A549 (cell line): Measurements from ENCODE around the gene C21orf58.

Experiments
- CHD2 ChIP-seq: fragments of 150-350 bp; IDR thresholded peaks from 2 replicates; pipeline ENCODE4 v1.6.1; 2014; ENCODE audit warnings: low read length; ENCODE audit not compliant: partially characterized antibody
- CTCF ChIP-seq: fragments of >200 bp; sonication (Bioruptor Twin); formaldehyde crosslinking; IDR thresholded peaks from 3 replicates; pipeline ENCODE4 v1.5.1; 2016
- ELK1 ChIP-seq: fragments of 150-350 bp; IDR thresholded peaks from 2 replicates; pipeline ENCODE4 v1.6.1; 2014; ENCODE audit warnings: low read depth, mild to moderate bottlenecking, low read length
- EP300 ChIP-seq, 2 experiments: fragments of >200 bp; sonication (Bioruptor Twin); formaldehyde crosslinking; IDR thresholded peaks; 2 replicates in 1 of 2; 3 replicates in 1 of 2; pipeline ENCODE4 v1.6.1; 2016 to 2017
- HDAC2 ChIP-seq: fragments of 200-600 bp; sonication (generic); IDR thresholded peaks from 2 replicates; pipeline ENCODE4 v1.6.1; 2016
- JUN ChIP-seq, 2 experiments: fragments of >200 bp; sonication (Bioruptor Twin); formaldehyde crosslinking; IDR thresholded peaks; 2 replicates in 1 of 2; 3 replicates in 1 of 2; pipeline ENCODE4 v1.6.1; 2016 to 2017
- PHF8 ChIP-seq: fragments of 200-600 bp; sonication (generic); IDR thresholded peaks from 2 replicates; pipeline ENCODE4 v1.6.1; 2016; ENCODE audit warnings: low read depth, mild to moderate bottlenecking, antibody characterized with exemption, moderate library complexity, borderline replicate concordance
- POLR2A ChIP-seq: IDR thresholded peaks from 2 replicates; pipeline ENCODE4 v1.6.1; 2012; ENCODE audit warnings: mild to moderate bottlenecking, low read length
- REST ChIP-seq: fragments of 200-600 bp; sonication (generic); IDR thresholded peaks from 2 replicates; pipeline ENCODE4 v1.6.1; 2016; ENCODE audit warnings: antibody characterized with exemption, mild to moderate bottlenecking, moderate library complexity
- SMC3 ChIP-seq: fragments of >200 bp; sonication (Bioruptor Twin); formaldehyde crosslinking; IDR thresholded peaks from 3 replicates; pipeline ENCODE4 v1.6.1; 2018; ENCODE audit warnings: inconsistent platforms
- USF2 ChIP-seq: fragments of 450-650 bp; IDR thresholded peaks from 2 replicates; pipeline ENCODE4 v1.6.1; 2014; ENCODE audit warnings: antibody characterized with exemption
- TF ChIP-seq, protein P1 (sequence below): IDR thresholded peaks from 2 replicates; pipeline ENCODE4 v1.6.1; 2012

DNA sequence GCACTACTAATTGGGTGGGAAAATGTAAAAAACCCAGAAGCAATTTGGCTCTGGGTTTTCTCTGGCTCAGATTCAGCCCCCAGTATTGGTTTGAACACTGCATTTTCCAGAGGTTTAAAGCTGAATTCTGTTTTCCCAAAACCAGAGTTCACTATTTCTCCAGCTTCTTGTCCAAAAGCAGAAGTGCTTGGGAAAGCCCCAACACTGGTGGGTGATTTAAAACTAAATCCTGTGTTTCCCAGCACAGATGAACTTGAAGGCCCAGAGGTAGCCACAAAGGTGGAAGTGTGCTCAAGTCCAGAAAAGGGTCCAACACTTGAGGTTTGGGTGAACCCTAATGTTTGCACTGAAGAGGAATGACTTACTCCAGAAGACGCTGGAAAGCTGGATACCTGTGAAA, 38.9 kb downstream of the C21orf58 start:
- TF ChIP-seq, protein P1, sequence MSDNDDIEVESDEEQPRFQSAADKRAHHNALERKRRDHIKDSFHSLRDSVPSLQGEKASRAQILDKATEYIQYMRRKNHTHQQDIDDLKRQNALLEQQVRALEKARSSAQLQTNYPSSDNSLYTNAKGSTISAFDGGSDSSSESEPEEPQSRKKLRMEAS, result no peak
- TF ChIP-seq POLR2A (no peak), CHD2 (no peak), REST (no peak), CTCF (no peak), JUN (IDR thresholded peaks at IDR 0.05) (no peak), PHF8 (no peak), EP300 (IDR thresholded peaks at IDR 0.05) (no peak), SMC3 (no peak), HDAC2 (no peak), ELK1 (no peak), USF2 (no peak)
